Skeletal muscle tissue (tissue), 4 donors: ENCODE results near the gene CLTB. TPM values are rescaled to one million over a fixed set of nuclear protein-coding genes. Genes with fewer than 3 reads are reported as not detected.

Source experiments
- H3K27ac ChIP-seq: one replicate; pipeline ENCODE4 v1.7.0; 2013; ENCODE audit warnings: mild to moderate bottlenecking, low read depth, low read length, inconsistent platforms
- H3K27me3 ChIP-seq, 3 donors: one replicate each; pipeline ENCODE4 v1.7.0; 2013; ENCODE audit warnings: low read length in 3 of 3; ENCODE audit not compliant: control insufficient read depth in 3 of 3, insufficient read depth in 3 of 3
- H3K36me3 ChIP-seq, 3 donors: one replicate each; pipeline ENCODE4 v1.7.0; 2013; ENCODE audit warnings: low read length in 3 of 3; ENCODE audit not compliant: control insufficient read depth in 3 of 3, insufficient read depth in 3 of 3
- H3K4me1 ChIP-seq, 3 donors: one replicate each; pipeline ENCODE4 v1.7.0; 2013; ENCODE audit warnings: low read length in 3 of 3, mild to moderate bottlenecking in 3 of 3; ENCODE audit not compliant: control insufficient read depth in 3 of 3, insufficient read depth in 3 of 3
- H3K4me3 ChIP-seq, 3 donors: one replicate each; pipeline ENCODE4 v1.7.0; 2013; ENCODE audit warnings: low read length in 3 of 3
- H3K9ac ChIP-seq, 3 donors: one replicate each; pipeline ENCODE4 v1.7.0; 2013; ENCODE audit warnings: low read length in 3 of 3, mild to moderate bottlenecking in 3 of 3, moderate library complexity in 2 of 3, low read depth in 1 of 3
- H3K9me3 ChIP-seq, 3 donors: one replicate each; pipeline ENCODE4 v1.7.0; 2013; ENCODE audit warnings: low read length in 3 of 3; ENCODE audit not compliant: control insufficient read depth in 3 of 3
- total RNA-seq: library from RNA; depleted of rRNA; stranded (reverse); fragments of >200 nt; gene quantifications from one replicate; pipeline ENCODE4 v1.2.3, GENCODE V29; 2014
- donor health status: Osteomylitis.

The CLTB gene
- 44.4 TPM for total RNA-seq

- Histone ChIP-seq H3K4me1 (peaks cover 46 to 49% (median 48%) of the 10 kb centered on the region in 3 donors), H3K9ac (peak within 1 kb of the TSS; percentile 95 to 97 (median 96)), H3K27ac (peak within 1 kb of the TSS; percentile 97), H3K27me3 (no peaks in the 10 kb centered on the region), H3K4me3 (peak within 1 kb of the TSS; percentile 62 to 90 (median 90)), H3K36me3 (peaks cover 0 to 4% (median 2%) of the 10 kb centered on the region in 3 donors), H3K9me3 (no peaks in the 10 kb centered on the region)
Measured at GRCh38 chr5:176415952-176416924, at the start of gene CLTB. TSS of gene CLTB (minus strand) at chr5:176416539. CDS start at chr5:176416363, 176 bp downstream.

GRCh38 chr5:176463113-176463764 is 46.9 kb upstream of the CLTB start:
- Histone ChIP-seq H3K4me1 (peaks cover 3 to 7% (median 6%) of the 10 kb centered on the region in 3 donors), H3K36me3 (peaks cover 0 to 3% (median 0%) of the 10 kb centered on the region in 3 donors), H3K4me3 (no peak overlapping the region), H3K9ac (no peak overlapping the region), H3K27ac (no peak overlapping the region), H3K27me3 (no peaks in the 10 kb centered on the region), H3K9me3 (no peaks in the 10 kb centered on the region)

GRCh38 chr5:176461349-176461748 is 45.0 kb upstream of the CLTB start:
- H3K9ac ChIP-seq: no peak overlapping the region
- H3K4me3 ChIP-seq: no peak overlapping the region
- H3K27ac ChIP-seq: no peak overlapping the region
- peaks cover 0 to 3% (median 0%) of the 10 kb centered on the region in 3 donors for H3K36me3 ChIP-seq
- no peaks in the 10 kb centered on the region for H3K27me3 ChIP-seq
- H3K9me3 ChIP-seq: no peaks in the 10 kb centered on the region
- peaks cover 5 to 13% (median 5%) of the 10 kb centered on the region in 3 donors for H3K4me1 ChIP-seq

GRCh38 chr5:176458904-176459561 is 42.7 kb upstream of the CLTB start:
- Histone ChIP-seq H3K27ac (no peak overlapping the region), H3K9me3 (no peaks in the 10 kb centered on the region), H3K9ac (no peak overlapping the region), H3K27me3 (no peaks in the 10 kb centered on the region), H3K36me3 (peaks cover 0 to 3% (median 0%) of the 10 kb centered on the region in 3 donors), H3K4me1 (peaks cover 4 to 9% (median 4%) of the 10 kb centered on the region in 3 donors), H3K4me3 (no peak overlapping the region)

- H3K4me1 ChIP-seq: peaks cover 4 to 10% (median 8%) of the 10 kb centered on the region in 3 donors
- H3K4me3 ChIP-seq: no peak overlapping the region
- no peak overlapping the region for H3K27ac ChIP-seq
- no peaks in the 10 kb centered on the region for H3K27me3 ChIP-seq
- peaks cover 3 to 4% (median 3%) of the 10 kb centered on the region in 3 donors for H3K36me3 ChIP-seq
- H3K9me3 ChIP-seq: no peaks in the 10 kb centered on the region
- H3K9ac ChIP-seq: no peak overlapping the region
Measured at GRCh38 chr5:176454724-176455394, 38.5 kb upstream of the CLTB start.

GRCh38 chr5:176450077-176450476 is 33.7 kb upstream of the CLTB start:
- Histone ChIP-seq H3K9ac (no peak overlapping the region), H3K27me3 (no peaks in the 10 kb centered on the region), H3K27ac (no peak overlapping the region), H3K4me3 (no peak overlapping the region), H3K4me1 (peaks cover 20 to 25% (median 21%) of the 10 kb centered on the region in 3 donors), H3K9me3 (no peaks in the 10 kb centered on the region), H3K36me3 (peaks cover 3 to 8% (median 6%) of the 10 kb centered on the region in 3 donors)

GRCh38 chr5:176447978-176448608 is 31.8 kb upstream of the CLTB start, which contains the start of gene FAF2:
TSS of gene FAF2 (plus strand) at chr5:176448385. CDS start at chr5:176448408, 23 bp downstream.
- peaks cover under 1 to 4% (median 2%) of the 10 kb centered on the region in 3 donors for H3K36me3 ChIP-seq
- H3K27ac ChIP-seq: peak within 1 kb of the TSS; percentile 95
- no peaks in the 10 kb centered on the region for H3K27me3 ChIP-seq
- H3K9me3 ChIP-seq: no peaks in the 10 kb centered on the region
- H3K9ac ChIP-seq: peak within 1 kb of the TSS; percentile 93 to 100 (median 99)
- H3K4me3 ChIP-seq: peak within 1 kb of the TSS; percentile 85 to 100 (median 100)
- peaks cover 20 to 23% (median 21%) of the 10 kb centered on the region in 3 donors for H3K4me1 ChIP-seq

- H3K4me3 ChIP-seq: peak overlapping the region; percentile 70 to 90 (median 79)
- peak overlapping the region; percentile 95 for H3K27ac ChIP-seq
- H3K4me1 ChIP-seq: peaks cover 20 to 22% (median 21%) of the 10 kb centered on the region in 3 donors
- no peaks in the 10 kb centered on the region for H3K9me3 ChIP-seq
- H3K27me3 ChIP-seq: no peaks in the 10 kb centered on the region
- peak overlapping the region; percentile 93 to 97 (median 96) for H3K9ac ChIP-seq
- peaks cover 0 to 4% (median 1%) of the 10 kb centered on the region in 3 donors for H3K36me3 ChIP-seq
Measured at GRCh38 chr5:176447591-176447977, 31.2 kb upstream of the CLTB start.
